NCI-H2227 (cell line): Measurements from ENCODE around the gene ITK.
A peak's percentile ranks its signal among the peaks of the same experiment; 100 is the strongest.

Source experiments
- DNase-seq: peaks from one replicate; lab custom pipeline; 2025; ENCODE audit not compliant: unreplicated experiment; lab: John Stamatoyannopoulos, UW

ITK gene

GRCh38 chr5:157245476-157245875, 64.8 kb downstream of the ITK start:
- DNase-seq, result peak; percentile 6

DNA sequence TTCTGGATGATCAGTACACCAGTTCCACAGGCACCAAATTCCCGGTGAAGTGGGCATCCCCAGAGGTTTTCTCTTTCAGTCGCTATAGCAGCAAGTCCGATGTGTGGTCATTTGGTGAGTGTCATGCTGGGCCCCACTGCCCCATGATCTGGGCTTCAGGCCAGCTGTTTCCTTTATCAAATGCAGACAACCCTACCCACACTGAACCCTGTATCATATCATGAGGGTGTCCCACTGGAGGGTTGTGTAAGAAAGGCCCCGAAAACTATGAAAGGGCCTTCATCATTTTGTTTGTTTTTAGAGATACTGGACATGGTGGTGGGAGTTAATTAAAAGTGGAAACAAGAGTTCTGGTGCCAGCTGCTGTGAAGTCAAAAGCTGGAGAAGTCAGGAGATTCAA, 65.2 kb downstream of the ITK start:
- no peak for DNase-seq

DNA sequence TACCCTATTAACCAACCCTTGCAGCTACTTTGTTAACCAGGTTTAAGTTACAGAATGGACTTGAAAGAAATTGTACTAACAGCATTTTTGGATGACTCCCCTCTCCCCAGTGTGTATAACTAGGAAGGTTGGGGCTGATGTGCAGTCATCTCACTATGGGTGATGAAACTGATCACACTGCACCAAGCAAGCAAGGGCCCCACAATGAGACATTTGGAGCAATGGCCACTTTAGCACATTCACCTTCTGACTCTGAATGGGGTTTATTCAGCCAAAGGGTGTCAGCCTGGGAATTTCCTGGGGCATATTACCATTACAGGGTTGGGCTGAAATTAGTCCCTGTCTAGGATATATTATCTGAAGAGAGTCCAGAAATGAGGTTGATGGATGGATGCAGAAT, 66.6 kb downstream of the ITK start:
- DNase-seq, result no peak

DNA sequence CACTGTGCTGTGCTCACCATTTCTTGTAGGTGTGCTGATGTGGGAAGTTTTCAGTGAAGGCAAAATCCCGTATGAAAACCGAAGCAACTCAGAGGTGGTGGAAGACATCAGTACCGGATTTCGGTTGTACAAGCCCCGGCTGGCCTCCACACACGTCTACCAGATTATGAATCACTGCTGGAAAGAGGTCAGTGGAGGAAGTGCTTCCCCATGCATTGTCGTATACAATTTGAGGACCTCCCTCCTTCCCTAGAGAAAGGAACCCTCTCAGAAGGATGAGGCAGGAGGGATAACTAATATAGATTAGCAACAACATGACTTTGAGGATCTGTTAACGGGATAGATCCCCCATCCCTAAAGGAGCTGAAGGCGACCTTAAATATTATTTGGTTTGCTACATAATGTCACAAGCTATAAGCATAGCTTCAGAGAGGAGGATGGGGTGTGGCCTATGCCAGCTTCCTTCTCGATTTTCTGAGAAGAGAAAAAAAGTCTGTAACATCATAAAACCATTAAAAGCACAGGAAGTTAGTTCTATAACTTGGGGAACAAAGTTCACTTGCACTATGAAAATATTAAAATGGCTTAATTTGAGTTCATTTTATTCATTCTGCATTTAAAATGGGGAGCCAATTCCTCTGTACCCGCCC, 68.3 kb downstream of the ITK start:
- no peak for DNase-seq

GRCh38 chr5:157252711-157253465, 72.2 kb downstream of the ITK start:
- no peak for DNase-seq

DNA sequence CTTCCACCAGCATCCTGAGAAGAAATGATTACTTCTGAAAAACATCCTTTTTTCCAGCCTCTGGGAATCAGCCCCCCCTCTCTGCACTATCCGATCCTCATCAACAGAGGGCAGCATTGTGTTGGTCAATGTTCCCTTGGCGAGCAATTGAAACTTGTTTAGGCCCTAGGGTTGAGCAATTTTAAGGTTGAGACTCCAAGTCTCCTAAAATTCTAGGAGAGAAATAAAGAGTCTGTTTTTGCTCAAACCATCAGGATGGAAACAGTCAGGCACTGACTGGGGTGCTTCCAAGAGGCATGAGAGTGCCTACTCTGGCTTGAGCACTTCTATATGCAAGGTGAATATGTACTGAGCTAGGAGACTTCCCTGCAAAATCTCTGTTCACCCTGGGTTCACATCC, 72.9 kb downstream of the ITK start:
- peak; percentile 12 for DNase-seq

GRCh38 chr5:157258450-157258849, 77.8 kb downstream of the ITK start:
- DNase-seq, result no peak

DNA sequence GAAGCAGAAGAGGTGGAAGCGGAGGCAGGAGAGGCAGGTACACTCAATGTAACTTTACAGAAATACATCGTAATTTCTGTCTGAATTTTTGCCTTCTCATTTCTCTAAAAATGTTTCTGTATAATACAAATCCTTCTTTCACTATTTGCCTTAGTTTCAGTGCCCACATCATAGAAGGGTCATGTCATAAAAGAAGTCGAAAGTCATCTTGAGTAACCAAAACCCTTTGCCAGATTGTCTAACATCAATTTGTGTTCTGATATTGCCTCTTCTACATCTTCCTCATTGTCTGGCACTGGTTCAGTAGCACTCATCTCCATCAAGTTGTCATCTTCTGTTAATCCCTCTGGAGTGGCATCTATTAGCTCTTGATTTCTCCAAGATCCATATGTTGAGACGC, 79.1 kb downstream of the ITK start:
- no peak for DNase-seq

- no peak for DNase-seq
Measured at GRCh38 chr5:157263496-157264090, 83.0 kb downstream of the ITK start.

- peak; percentile 68 for DNase-seq
Measured at GRCh38 chr5:157265714-157266285, 85.2 kb downstream of the ITK start, which contains the start of gene CYFIP2. Gene CYFIP2 (plus strand): TSS chr5:157266123. CDS start chr5:157285362, 19,239 bp downstream.

GRCh38 chr5:157266286-157267007, 85.8 kb downstream of the ITK start:
- peak; percentile 64 for DNase-seq

DNA sequence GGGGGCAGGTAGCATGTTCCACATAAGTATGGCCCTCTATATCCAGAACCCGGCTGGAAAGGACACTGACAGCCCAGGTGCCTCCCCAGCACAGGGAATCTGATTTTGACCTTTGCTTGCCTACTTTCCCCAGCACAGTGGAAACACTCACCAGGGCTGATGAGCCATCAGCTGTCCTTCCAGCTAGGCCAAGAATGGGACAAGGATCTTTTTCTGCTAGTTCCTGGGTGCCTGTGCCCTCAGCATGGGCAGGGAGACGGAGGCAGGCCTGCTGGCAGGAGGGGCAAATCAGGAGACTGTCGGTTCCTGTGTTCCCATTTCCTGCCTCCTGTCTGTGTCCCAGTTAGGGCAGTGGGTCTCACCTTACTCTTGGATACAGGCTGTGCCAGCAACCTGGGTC, 86.4 kb downstream of the ITK start:
- no peak for DNase-seq

GRCh38 chr5:157267761-157268480, 87.3 kb downstream of the ITK start:
- DNase-seq, result no peak

- no peak for DNase-seq
Measured at GRCh38 chr5:157269165-157269671, 88.6 kb downstream of the ITK start.

GRCh38 chr5:157269761-157270272, 89.2 kb downstream of the ITK start:
- DNase-seq, result no peak

DNA sequence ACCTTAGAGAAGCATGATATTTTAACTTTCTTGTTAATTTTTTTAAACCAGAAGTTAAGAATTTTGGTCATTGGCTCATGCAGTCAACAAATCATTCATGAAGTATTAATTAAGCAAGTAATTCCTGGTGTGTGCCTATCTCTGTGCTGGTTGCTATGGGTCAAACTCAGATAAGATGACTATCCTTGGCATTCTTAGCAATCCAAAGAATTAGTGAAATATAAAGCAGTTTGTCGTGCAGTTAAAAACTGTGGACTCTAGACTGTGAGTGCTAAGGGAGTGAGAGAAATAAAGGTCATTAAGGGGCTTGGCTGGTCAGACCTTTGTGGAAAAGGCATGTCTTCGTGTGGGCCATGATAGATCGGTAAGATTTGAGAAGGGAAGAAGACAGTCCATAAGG, 90.1 kb downstream of the ITK start:
- no peak for DNase-seq

- no peak for DNase-seq
Measured at GRCh38 chr5:157271740-157272271, 91.2 kb downstream of the ITK start.

GRCh38 chr5:157273131-157273556, 92.5 kb downstream of the ITK start:
- no peak for DNase-seq

DNA sequence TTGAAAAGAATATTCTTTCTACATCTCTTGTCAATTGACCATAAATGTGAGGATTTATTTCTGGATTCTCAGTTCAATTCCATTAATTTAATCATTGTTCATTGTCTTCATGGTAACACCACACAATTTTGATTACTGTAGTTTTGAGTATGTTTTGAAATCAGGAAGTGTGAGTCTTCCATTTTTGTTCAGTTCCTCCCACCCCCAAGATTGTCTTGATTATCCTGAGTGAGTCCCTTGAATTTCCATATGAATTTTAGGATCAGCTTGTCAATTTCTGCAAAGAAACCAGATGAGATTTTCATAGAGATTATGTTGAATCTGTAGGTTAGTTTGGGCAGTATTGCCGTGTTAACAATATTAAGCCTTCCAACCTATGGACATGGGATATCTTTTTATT, 94.8 kb downstream of the ITK start:
- DNase-seq, result no peak
